Left renal cortex interstitium (tissue), 4 donors: Measurements from ENCODE around the gene GID4. TPM values are rescaled to one million over a fixed set of nuclear protein-coding genes. Genes with fewer than 3 reads are reported as not detected.
A peak's percentile ranks its signal among the peaks of the same experiment; 100 is the strongest.

ENCODE experiments used
- DNase-seq, 4 donors: peaks; one replicate each; pipeline ENCODE4 v3.0.0-alpha.2; 2013; ENCODE audit warnings: low read depth in 4 of 4, low spot score in 2 of 4, missing footprints in 1 of 4
- polyA plus RNA-seq, 4 donors: library from polyadenylated mRNA; unstranded; fragments of 120-200 nt; gene quantifications; one replicate each; pipeline ENCODE4 v1.2.1, GENCODE V29; 2013; ENCODE audit not compliant: insufficient read length in 4 of 4

Gene GID4
- polyA plus RNA-seq, 4 donors = 11.4 to 18.9 (median 14.6) TPM

DNA sequence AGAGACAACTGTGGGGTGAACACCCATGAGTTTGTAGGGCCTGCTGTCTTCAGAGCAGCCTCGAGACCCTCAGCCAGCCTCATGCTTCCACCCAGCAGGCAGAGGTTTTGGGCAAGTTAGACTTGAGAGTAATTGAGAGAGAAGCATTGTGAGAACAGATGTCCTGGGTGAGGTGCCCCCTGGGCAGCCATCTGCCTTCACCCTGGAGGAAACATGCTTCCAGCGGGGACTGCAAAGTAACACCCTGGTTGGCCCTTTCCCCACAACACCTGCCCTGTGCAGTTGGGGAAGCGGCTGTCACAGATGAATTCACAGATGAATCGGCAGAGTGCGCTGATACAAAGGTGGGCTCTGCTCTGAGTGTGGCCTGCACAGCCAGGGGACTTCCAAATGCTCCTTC lies 23.6 kb upstream of the GID4 start:
- no peak for DNase-seq

- no peak for DNase-seq
These were observed 22.8 kb upstream of the GID4 start for GRCh38 chr17:18016426-18016825.

DNA sequence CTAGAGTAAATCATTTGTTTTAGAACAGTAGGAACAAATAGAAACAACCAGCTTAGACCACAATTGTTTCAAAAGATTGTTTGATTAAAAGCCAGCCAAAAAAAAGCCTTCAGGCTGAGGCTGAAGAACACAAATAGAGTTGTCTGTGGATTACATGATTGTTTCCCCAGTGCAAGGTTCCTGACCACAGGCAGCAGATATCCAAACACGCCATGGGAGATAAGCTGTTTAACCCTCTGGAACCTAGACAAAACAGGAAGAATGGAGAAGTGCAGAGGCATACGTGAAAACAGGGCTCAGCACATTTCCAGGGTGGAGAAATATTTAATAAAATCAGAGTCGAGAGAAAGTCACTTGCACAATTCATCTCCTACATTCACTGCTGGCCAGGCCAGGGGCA lies 21.2 kb upstream of the GID4 start:
- DNase-seq = no peak

- DNase-seq = no peak
These were observed 20.7 kb upstream of the GID4 start for GRCh38 chr17:18018411-18018921.

GRCh38 chr17:18019838-18020154 lies 19.4 kb upstream of the GID4 start:
- no peak for DNase-seq

- no peak for DNase-seq
These were observed 18.2 kb upstream of the GID4 start for GRCh38 chr17:18020971-18021370.

- DNase-seq = no peak
These were observed 17.8 kb upstream of the GID4 start for GRCh38 chr17:18021372-18021771.

GRCh38 chr17:18025241-18025944 lies 13.8 kb upstream of the GID4 start:
- no peak for DNase-seq

- no peak for DNase-seq
These were observed 13.0 kb upstream of the GID4 start for GRCh38 chr17:18025945-18026776.

DNA sequence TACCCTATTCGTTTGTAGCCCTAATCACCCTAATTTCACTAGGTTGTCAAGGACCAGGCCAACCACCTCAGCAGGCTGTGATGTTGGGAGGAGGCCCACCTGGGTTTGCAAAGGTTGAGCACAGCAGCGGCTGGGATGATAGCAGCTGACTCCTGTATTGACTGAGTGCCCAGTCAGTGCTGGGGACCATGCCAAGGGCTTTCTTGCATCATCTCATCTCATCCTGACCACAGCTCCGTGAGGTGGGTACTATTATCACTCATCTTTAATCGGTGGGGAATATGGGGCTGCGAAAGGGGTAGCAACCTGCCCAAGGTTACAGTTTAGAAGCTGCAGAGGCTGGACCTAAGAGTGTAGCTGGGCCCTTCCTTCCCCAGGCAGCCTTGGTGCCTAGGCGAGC lies 11.9 kb upstream of the GID4 start:
- no peak for DNase-seq

DNA sequence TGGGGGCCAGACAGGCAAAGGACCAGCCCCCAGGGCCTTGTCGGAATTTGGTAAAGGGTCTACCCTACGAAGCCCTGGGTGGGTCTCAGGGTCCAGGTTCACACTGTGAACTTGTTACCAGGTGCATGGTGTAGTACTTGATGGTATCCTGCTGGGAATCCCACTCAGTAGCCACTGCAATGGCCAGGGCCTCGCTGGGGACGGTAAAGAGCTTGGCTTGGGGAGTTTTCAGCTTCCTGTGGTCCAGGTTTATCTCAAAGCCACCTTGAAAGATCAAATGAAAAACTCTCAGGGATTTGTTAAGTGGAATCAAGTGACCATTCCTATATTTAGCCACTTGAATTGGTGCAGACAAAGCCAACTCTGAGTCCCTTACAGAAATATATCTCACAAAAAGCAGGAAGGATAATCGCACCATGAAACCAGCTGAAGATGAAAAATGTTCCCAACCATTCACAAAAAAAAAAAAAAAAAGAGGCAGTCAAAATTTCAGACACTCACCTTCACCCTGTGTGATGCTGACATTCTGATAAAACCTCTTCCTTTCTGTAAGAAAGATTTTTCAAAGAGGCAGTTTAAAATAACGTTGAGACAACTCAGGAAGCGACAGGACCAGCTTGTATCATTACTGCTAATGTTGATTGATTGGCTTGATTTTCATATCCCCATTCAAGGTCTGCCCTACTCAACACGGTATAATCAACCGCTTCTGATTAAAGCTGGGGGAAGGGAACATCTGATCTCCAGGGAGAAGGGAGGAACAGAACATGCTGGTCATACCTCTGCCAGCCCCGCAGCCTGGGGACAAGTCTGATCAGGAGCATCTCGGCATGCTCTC lies 10.9 kb upstream of the GID4 start:
- DNase-seq = no peak

DNA sequence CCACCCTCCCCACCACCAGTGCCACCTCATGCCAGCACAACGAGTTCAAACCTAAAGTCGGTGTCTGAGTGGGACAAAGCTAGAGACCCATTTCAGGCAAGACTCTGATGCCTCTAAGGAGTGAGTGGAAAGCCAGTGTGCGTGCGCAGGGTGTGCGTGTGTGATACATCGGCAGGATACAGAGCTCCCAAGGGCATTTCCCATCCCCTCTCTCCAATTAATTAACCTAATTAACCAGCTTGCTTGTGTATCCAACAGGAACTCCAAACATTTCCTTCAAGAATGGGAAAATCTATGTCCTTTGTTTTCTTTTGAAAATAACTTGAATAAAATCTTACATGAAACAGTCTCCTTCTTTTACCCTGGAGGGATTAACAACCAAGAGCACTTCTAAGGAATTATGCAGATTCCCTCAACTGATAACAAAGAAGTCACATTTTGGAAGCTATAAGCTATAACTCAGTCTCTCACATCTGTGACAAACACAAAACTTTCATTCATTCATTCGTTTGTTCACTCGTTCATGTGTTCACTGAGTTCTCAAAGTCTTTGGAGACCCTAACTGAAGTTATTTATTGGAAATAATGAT lies 10.2 kb upstream of the GID4 start:
- no peak for DNase-seq

GRCh38 chr17:18031955-18032354 lies 7.3 kb upstream of the GID4 start:
- DNase-seq = no peak

DNA sequence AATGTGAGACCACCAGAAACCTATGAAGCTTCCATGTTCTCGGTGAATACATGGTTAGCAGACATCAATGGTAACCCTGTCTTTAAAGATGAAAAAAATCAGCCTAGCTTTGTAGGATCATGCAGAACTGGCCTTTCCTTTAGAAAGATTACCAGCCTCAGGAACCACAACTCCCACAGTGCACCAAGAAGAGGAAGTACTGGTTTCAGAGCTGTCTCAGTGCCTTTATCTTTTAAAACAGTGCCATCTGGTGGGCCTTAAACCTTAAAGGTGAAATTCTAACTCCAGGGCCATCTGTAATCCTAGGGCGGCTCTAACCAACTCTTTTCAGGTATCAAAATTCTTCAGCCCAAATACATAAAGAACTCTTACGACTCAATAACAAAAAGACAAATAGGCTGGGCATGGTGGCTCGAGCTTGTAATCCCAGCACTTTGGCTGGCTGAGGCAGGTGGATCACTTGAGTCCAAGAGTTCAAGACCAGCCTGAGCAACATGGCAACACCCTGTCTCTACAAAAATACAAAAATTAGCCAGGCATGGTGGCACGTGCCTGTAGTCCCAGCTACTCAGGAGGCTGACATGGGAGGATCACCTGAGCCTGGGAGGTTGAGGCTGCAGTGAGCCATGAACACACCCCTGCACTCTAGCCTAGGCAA lies 5.6 kb upstream of the GID4 start:
- peak in 2 of 4 donors; percentile 57 to 76 for DNase-seq

DNA sequence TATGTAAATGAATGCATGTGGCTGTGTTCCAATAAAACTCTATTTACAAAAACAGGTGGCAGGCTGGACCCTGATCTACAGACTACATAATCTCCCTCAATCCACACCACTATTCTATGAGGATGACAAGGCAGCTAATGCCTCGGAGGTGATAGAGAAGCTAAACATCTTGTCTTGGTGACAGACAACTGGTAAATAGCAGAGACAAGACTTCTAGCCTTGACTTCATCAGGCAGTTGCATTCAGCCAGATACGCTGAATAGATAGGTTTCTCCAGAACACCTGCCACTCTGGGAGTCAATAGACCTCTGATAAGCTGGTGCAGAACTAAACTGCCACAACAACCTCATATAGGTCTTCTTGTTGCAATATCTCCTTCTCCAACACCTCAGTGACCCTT lies 3.5 kb upstream of the GID4 start:
- DNase-seq = no peak

- no peak for DNase-seq
These were observed 1.7 kb upstream of the GID4 start for GRCh38 chr17:18037486-18037885.

GRCh38 chr17:18038149-18038850 lies 908 bp upstream of the GID4 start:
- DNase-seq = no peak

GRCh38 chr17:18039535-18040260 lies 490 bp downstream of the GID4 start:
- DNase-seq = no peak

- DNase-seq = no peak
These were observed 1.2 kb downstream of the GID4 start for GRCh38 chr17:18040261-18040858.
